C4-2B (cell line): ENCODE measurements around the gene PLEKHO1.
"Not testable (repeated sequence)": the region's sequence is repeated elsewhere in the genome, so short reads cannot be mapped to it uniquely, and the experiment has no call there.

Experiments
- H3K27ac ChIP-seq: fragments of 450-650 bp; 2 replicates; pipeline ENCODE4 v1.5.1; 2017
- CTCF ChIP-seq: fragments of 450-650 bp; conservative IDR thresholded peaks from 2 replicates; pipeline ENCODE4 v1.5.1; 2017; ENCODE audit warnings: mild to moderate bottlenecking
- ZFX ChIP-seq: fragments of 450-650 bp; IDR thresholded peaks from 2 replicates; pipeline ENCODE4 v1.6.1; 2017

Gene PLEKHO1

GRCh38 chr1:150192012-150192411 lies 42.3 kb downstream of the PLEKHO1 start:
- TF ChIP-seq ZFX (no peak), CTCF (no peak)
- H3K27ac ChIP-seq: no peak overlapping the region

GRCh38 chr1:150194381-150195031 lies 44.8 kb downstream of the PLEKHO1 start:
- H3K27ac ChIP-seq: no peak overlapping the region

GRCh38 chr1:150196417-150196816 lies 46.7 kb downstream of the PLEKHO1 start:
- H3K27ac ChIP-seq: no peak overlapping the region
- TF ChIP-seq CTCF: no peak

More at GRCh38 chr1:150194381-150195031, 44.8 kb downstream of the PLEKHO1 start:
- TF ChIP-seq CTCF: no peak
- no peak for TF ChIP-seq ZFX

GRCh38 chr1:150207281-150207971 lies 57.7 kb downstream of the PLEKHO1 start:
- TF ChIP-seq ZFX (no peak), CTCF (no peak)

GRCh38 chr1:150208460-150208859 lies 58.7 kb downstream of the PLEKHO1 start:
- H3K27ac ChIP-seq: not testable (repeated sequence)

More at GRCh38 chr1:150207281-150207971, 57.7 kb downstream of the PLEKHO1 start:
- H3K27ac ChIP-seq: peak overlapping the region; percentile 38
